ENCODE data around the gene RC3H2. TPM values are rescaled to one million over a fixed set of nuclear protein-coding genes. Genes with fewer than 3 reads are reported as not detected.

RC3H2 gene
- total and polyA plus RNA-seq, 12 donors, result 8.0 to 42.2 (median 30.7) TPM

GRCh38 chr9:122820490-122820845 is 84.7 kb downstream of the RC3H2 start:
- intact Hi-C loops (cut with DNase I), result no loop called here
- peak in 1 of 7 donors; percentile 47 for DNase-seq
- TF ChIP-seq CTCF (IDR thresholded peaks at IDR 0.05), result no peak
- no peak for TF ChIP-seq POLR2A (IDR thresholded peaks at IDR 0.05)
- peak overlapping the region in 1 of 5 donors; percentile 5 for H3K27ac ChIP-seq
- H3K4me1 ChIP-seq (replicated peaks in 1 of 2), result peaks cover 6 to 15% of the 10 kb centered on the region in 2 donors
- WGBS, 4 donors, result 91 to 96% (median 94%) methylated on average over 11 of the region's 11 CpGs
- no peak overlapping the region for H3K4me3 ChIP-seq
- H3K9me3 ChIP-seq (replicated peaks in 1 of 3), result no peaks in the 10 kb centered on the region
- H3K27me3 ChIP-seq, result no peaks in the 10 kb centered on the region
- H3K36me3 ChIP-seq (replicated peaks in 1 of 2), result peaks cover 0 to 39% of the 10 kb centered on the region in 2 donors

- DNase-seq, result peak in 1 of 7 donors; percentile 16
- TF ChIP-seq CTCF (IDR thresholded peaks at IDR 0.05) (no peak), POLR2A (IDR thresholded peaks at IDR 0.05) (no peak)
- Histone ChIP-seq H3K4me1 (replicated peaks in 1 of 2) (peaks cover 6 to 15% of the 10 kb centered on the region in 2 donors), H3K9me3 (replicated peaks in 1 of 3) (no peaks in the 10 kb centered on the region), H3K36me3 (replicated peaks in 1 of 2) (peaks cover 0 to 39% of the 10 kb centered on the region in 2 donors), H3K27ac (peak overlapping the region in 1 of 5 donors; percentile 46), H3K4me3 (no peak overlapping the region), H3K27me3 (no peaks in the 10 kb centered on the region)
- WGBS, 4 donors, result 71 to 77% (median 74%) methylated on average over 8 to 9 of the region's 9 CpGs
- intact Hi-C loops (cut with DNase I), result no loop called here
These were observed 85.2 kb downstream of the RC3H2 start for GRCh38 chr9:122819791-122820489.

- intact Hi-C loops (cut with DNase I), result no loop called here
- H3K36me3 ChIP-seq (replicated peaks in 1 of 2), result peaks cover 0 to 34% of the 10 kb centered on the region in 2 donors
- whole genome bisulfite sequencing, 4 donors, result 68 to 88% (median 76%) methylated on average over 3 of the region's 3 CpGs
- H3K27me3 ChIP-seq, result no peaks in the 10 kb centered on the region
- DNase-seq, result no peak
- H3K9me3 ChIP-seq (replicated peaks in 1 of 3), result no peaks in the 10 kb centered on the region
- peak overlapping the region in 1 of 5 donors; percentile 46 for H3K27ac ChIP-seq
- no peak for TF ChIP-seq POLR2A (IDR thresholded peaks at IDR 0.05)
- no peak for TF ChIP-seq CTCF (IDR thresholded peaks at IDR 0.05)
- H3K4me1 ChIP-seq (replicated peaks in 1 of 2), result peaks cover 6 to 15% of the 10 kb centered on the region in 2 donors
- H3K4me3 ChIP-seq, result no peak overlapping the region
These were observed 85.8 kb downstream of the RC3H2 start for GRCh38 chr9:122819326-122819725.

GRCh38 chr9:122816163-122816867 is 88.8 kb downstream of the RC3H2 start:
- H3K27ac ChIP-seq, result peak overlapping the region in 2 of 5 donors; percentile 15 to 45
- H3K9me3 ChIP-seq (replicated peaks in 1 of 3), result no peaks in the 10 kb centered on the region
- peaks cover 0 to 19% of the 10 kb centered on the region in 2 donors for H3K36me3 ChIP-seq (replicated peaks in 1 of 2)
- DNase-seq, result peak in 6 of 7 donors; percentile 27 to 75 (median 42)
- no peaks in the 10 kb centered on the region for H3K27me3 ChIP-seq
- peaks cover 5% of the 10 kb centered on the region in 2 donors for H3K4me1 ChIP-seq (replicated peaks in 1 of 2)
- 62 to 79% (median 72%) methylated on average over 17 of the region's 17 CpGs for WGBS, 4 donors
- no peak overlapping the region for H3K4me3 ChIP-seq
- intact Hi-C loops (cut with DNase I), result no loop called here
- TF ChIP-seq POLR2A (IDR thresholded peaks at IDR 0.05) (no peak), CTCF (IDR thresholded peaks at IDR 0.05) (no peak)

All from adrenal gland (tissue), 12 donors.